ENCODE results near the gene RNF181.
A peak's percentile ranks its signal among the peaks of the same experiment; 100 is the strongest.

RNF181 gene

GRCh38 chr2:85566265-85566664 is 29.3 kb upstream of the RNF181 start:
- no peak for DNase-seq (ENCODE audit: low read depth, low spot score)
- H3K4me3 ChIP-seq (ENCODE audit: low read length) = no peak overlapping the region

GRCh38 chr2:85575739-85576138 is 19.8 kb upstream of the RNF181 start:
- no peak overlapping the region for H3K4me3 ChIP-seq (ENCODE audit: low read length)
- no peak for DNase-seq (ENCODE audit: low read depth, low spot score)

DNA sequence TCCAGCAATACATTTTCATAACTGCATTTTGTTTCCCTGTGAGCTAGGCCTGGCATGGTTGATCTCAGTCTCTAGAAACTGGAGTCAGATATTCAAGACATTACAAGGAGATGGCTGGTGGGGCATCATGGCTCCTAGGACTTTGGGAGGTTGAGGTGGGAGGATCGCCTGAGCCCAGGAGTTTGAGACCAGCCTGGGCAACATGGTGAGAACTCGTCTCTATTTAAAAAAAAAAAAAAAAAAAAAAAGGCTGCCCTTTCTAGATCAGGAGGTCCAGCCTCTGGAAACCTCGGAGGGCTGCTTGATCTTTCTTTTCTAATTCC is 18.5 kb upstream of the RNF181 start:
- DNase-seq (ENCODE audit: low read depth, low spot score) = no peak
- H3K4me3 ChIP-seq (ENCODE audit: low read length) = no peak overlapping the region

DNA sequence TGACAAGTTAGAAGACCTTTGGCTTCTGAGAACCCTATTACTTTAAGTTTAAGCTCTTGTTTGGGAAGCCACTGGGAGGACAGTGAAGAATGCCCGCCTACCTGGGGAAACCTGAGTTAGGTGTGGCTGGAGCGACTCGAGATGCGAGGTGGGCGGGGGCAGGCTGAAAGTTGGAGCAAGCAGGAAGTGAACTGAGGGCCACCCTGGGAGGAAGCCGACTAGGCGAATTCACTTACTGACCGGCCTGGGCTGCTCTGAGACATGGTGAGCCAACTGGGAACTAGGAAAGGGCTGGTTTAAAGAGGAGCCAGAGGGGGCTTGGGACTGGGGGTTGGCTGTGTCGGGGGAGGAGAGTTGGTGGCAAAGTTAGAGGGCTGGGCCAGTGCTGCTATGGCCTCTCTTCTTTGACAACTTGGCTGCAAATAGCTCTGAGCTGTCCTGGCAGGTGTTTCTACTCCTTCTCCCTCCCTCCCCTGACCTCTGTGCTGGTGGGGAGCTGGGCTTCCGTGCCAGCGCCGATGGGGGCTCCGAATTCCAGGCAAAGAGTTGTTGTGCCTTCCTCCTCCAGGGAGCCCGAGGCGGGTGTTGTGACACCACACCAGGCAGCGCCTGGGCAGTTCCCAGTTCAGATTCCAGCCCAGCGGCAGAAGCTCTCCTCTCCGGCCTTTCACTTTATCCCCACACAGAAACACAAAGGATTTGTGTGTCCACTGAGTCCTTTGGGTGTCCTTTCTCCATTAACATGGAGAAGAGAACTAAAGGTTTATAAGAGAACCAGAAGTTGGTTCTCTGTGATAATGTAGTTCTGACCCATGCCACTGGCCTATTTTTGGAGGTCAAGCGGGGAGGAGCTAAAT is 17.9 kb upstream of the RNF181 start, which contains the start of gene VAMP8:
VAMP8 (plus strand) TSS at position 201 of the 857 bp plus-strand sequence; CDS start at position 262, 61 bp downstream.
- no peak for DNase-seq (ENCODE audit: low read depth, low spot score)

GRCh38 chr2:85578243-85579180 is 17.0 kb upstream of the RNF181 start:
- DNase-seq (ENCODE audit: low read depth, low spot score) = no peak
- H3K4me3 ChIP-seq (ENCODE audit: low read length) = no peak overlapping the region

More for the DNA sequence above, 17.9 kb upstream of the RNF181 start, which contains the start of gene VAMP8:
- no peak within 1 kb of the TSS for H3K4me3 ChIP-seq (ENCODE audit: low read length)

DNA sequence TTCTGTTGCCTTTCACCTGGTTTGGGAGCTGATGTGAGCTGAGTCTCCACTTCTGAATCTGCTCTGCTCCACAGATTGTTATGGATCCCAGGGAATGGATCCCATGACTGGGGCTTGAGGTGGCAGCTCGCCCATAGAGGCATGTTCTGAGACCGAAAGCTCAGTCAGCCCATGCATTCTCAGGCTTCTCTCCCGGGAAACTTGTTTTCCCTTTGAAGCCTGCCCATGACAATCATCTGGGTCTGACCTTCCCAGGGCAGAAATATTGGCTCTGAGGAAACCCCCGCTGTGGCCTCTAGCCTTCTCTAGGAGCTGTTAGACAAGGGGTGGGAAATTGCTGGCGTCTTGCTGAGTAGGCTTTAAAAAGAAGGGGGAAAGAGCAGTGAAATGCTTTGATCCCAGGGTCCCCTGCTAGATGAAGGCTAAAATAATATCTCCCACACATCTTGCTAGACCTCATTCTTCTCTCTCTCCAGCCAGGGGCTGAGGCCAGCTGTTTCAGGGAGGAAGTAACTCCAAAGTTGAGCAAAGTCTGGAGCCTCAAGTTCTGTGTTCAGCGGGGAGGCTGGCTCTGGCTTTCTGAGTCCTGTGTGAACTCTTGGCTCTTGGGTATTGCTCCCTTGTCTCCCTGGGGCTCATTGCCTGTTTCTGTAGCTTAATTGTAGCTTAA is 16.1 kb upstream of the RNF181 start:
- no peak overlapping the region for H3K4me3 ChIP-seq (ENCODE audit: low read length)
- no peak for DNase-seq (ENCODE audit: low read depth, low spot score)

DNA sequence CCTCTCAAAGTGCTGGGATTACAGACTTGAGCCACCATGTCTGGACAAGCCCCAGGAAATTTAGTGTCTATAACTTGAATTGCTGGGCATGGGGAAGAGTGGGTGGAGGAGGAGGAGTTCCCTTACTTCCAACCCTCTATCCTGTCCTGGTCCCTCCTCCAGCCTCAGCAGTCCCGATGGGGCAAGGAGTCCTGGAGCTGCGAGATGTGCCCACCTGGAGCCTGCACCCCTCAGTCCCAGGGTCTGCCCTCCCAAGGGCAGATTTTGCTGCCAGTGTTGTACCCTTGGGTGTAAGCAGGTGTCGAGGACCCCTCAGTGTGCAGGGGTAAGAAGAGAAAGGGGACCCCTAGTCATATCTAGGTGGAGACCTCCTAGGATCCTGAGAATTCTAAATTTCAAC is 15.3 kb upstream of the RNF181 start:
- no peak for DNase-seq (ENCODE audit: low read depth, low spot score)
- no peak overlapping the region for H3K4me3 ChIP-seq (ENCODE audit: low read length)

- DNase-seq (ENCODE audit: low read depth, low spot score) = no peak
- no peak overlapping the region for H3K4me3 ChIP-seq (ENCODE audit: low read length)
Observed at GRCh38 chr2:85582492-85582891, 13.1 kb upstream of the RNF181 start.

DNA sequence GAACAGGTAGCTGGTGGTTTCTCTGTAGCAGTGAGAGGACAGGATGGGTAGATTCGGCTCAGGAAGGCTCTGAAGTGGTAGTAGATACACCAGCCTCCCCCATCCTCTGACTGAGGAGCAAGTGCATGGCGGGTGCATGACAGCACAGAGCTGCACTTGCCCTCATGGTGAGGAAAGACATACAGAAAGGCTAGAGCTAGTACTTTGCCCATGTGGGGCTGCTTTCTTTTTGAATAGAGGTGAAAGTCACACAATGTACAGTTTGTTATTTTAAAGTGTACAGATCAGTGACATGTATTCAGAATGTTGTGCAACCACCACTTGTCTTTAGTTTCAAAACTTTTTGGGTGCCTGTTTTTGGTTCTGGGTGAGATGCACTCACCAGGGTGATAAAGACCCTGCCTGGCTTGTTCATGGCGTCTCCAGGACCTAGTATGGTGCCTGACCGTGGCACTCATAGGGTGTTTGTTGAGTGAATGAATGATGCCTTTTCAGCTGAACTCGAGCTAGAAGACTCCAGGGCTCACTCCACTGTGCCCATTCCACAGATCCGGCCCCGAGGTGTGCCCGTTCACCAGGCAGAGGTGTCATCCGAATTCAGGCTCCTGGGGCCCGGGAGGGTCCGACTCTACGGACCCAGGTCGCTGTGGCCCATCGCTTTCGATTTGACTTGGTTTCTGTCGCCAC is 11.7 kb upstream of the RNF181 start:
- DNase-seq (ENCODE audit: low read depth, low spot score) = peak; percentile 43

GRCh38 chr2:85584354-85584856 is 11.1 kb upstream of the RNF181 start, which contains the start of gene VAMP5:
VAMP5 (plus strand) TSS chr2:85584431; CDS start chr2:85584491, 60 bp downstream.
- H3K4me3 ChIP-seq (ENCODE audit: low read length) = peak within 1 kb of the TSS; percentile 78
- DNase-seq (ENCODE audit: low read depth, low spot score) = no peak

More for the DNA sequence above, 11.7 kb upstream of the RNF181 start:
- H3K4me3 ChIP-seq (ENCODE audit: low read length) = peak overlapping the region; percentile 78

DNA sequence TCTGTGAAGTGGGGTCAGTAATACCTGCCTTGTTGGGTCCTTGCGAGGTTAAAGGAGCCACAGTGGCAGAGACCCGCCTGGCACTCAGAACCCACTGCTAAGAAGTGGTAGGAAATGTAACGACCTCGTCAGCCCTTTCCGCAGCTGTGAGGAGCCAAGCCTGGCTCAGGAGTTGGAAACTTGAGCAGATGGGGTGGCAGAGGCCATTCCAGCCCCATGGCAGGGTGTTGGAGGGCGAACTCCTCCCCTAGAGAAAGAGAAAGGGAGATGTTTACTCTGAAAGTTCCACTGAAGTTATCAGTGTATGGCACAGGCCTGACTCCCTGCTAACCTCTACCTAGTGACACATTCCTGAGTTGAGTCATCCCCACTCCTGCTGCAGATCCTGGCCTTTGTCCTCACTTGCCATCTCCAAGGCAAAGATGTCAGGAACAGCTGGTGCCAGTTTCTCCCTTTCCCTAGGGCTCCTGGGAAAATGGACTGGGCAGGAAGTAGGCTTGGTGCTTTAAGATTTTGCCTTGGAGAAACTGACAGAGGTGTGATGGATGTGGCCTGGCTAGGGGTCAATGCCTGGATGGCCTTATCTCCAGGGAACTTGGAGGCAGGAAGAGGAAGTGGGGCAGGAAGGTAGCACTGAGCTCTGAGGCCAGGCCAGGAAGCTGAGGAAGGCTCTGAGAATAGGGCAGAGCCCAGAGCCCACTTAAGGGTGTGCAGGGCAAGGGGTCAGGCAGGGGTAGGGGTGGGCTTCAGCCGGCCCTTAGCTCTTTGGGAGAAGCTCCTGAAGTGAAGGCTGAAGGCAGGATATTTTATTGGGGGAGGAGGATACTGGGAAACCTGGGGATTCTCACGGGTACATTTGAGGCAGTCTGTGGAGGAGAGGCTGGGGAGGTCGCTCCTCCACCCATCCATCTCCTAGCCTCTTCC is 10.4 kb upstream of the RNF181 start:
- DNase-seq (ENCODE audit: low read depth, low spot score) = no peak
- H3K4me3 ChIP-seq (ENCODE audit: low read length) = peak overlapping the region; percentile 78

DNA sequence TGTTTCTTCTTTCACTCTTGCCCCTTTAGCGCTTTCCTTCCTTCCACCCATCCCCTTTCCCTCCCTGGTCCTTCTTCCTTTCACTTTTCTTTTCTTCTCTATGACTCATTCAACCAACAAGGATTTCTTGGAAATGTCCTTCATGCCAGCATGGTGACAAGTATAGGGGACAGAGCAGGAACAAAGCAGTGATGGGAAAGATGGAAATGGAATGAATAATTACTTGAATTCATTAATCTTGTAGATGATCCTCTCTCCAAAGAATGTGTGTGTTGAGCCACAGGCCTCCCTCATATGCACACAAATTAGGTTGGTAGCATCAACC is 9.8 kb upstream of the RNF181 start:
- H3K4me3 ChIP-seq (ENCODE audit: low read length) = peak overlapping the region; percentile 78

GRCh38 chr2:85588236-85588635 is 7.3 kb upstream of the RNF181 start:
- H3K4me3 ChIP-seq (ENCODE audit: low read length) = no peak overlapping the region
- DNase-seq (ENCODE audit: low read depth, low spot score) = peak; percentile 36

More for the DNA sequence above, 9.8 kb upstream of the RNF181 start:
- DNase-seq (ENCODE audit: low read depth, low spot score) = no peak

DNA sequence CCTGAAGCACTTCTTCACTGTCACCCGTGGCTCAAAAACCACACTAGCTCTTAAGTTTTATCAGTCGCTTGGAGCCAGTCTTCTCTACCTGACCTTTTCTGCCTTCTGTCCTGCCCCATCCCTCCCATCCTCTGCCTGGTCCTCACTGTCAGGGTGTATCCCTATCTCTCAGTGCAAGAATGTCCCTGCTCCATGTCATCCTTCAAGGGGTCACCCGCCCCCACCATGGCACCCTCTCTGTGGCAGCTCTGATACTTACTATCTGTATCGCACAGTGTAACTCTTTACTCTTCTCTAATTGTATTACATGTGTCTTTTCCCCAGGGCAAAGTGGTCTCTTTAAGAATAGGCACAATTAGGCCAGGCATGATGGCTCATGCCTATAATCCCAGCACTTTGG is 6.9 kb upstream of the RNF181 start:
- DNase-seq (ENCODE audit: low read depth, low spot score) = no peak
- H3K4me3 ChIP-seq (ENCODE audit: low read length) = no peak overlapping the region

DNA sequence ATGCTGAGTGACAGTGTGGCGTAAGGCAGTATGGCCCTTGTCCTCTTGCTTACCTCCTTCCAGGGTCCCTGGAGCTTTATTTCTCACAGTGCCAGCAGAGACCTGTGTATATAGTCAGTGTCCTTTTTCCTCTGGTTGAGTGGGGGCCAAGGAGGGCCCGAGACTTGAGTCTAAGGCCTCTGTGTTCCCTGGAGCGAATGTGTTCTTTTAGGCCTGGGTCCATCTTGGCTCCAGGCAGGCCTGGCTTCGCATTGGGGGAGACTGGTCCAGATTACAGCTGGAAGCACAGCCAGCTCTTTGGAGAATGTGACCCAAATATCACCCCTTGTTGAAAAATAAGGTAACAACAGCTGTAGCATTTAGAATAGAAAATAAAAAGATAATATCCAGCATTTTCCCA is 6.4 kb upstream of the RNF181 start:
- DNase-seq (ENCODE audit: low read depth, low spot score) = no peak

GRCh38 chr2:85589982-85590791 is 5.4 kb upstream of the RNF181 start:
- no peak overlapping the region for H3K4me3 ChIP-seq (ENCODE audit: low read length)
- no peak for DNase-seq (ENCODE audit: low read depth, low spot score)

More for the DNA sequence above, 6.4 kb upstream of the RNF181 start:
- H3K4me3 ChIP-seq (ENCODE audit: low read length) = no peak overlapping the region

GRCh38 chr2:85590950-85591349 is 4.6 kb upstream of the RNF181 start:
- no peak overlapping the region for H3K4me3 ChIP-seq (ENCODE audit: low read length)
- DNase-seq (ENCODE audit: low read depth, low spot score) = no peak

Measured in Jurkat, Clone E6-1 (cell line).